ENCODE data around the gene CSH1.
"Not testable (repeated sequence)": the region's sequence is repeated elsewhere in the genome, so short reads cannot be mapped to it uniquely, and the experiment has no call there.

DNA sequence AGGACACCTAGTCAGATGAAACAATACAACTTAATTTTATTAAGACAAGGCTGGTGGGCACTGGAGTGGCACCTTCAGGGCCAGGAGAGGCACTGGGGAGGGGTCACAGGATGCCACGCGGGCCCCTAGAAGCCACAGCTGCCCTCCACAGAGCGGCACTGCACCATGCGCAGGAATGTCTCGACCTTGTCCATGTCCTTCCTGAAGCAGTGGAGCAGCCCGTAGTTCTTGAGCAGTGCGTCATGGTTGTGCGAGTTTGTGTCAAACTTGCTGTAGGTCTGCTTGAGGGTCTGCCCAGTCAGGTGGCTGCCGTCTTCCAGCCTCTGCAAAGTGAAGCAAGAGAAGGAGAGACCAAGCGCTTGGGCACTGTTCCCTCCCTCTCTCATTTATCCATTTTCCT lies 13.2 kb upstream of the CSH1 start:
- not testable (repeated sequence) for TF ChIP-seq CTCF, POLR2A (IDR thresholded peaks at IDR 0.05)
